Stimulated activated CD4-positive, alpha-beta T cell treated with anti-CD3 and anti-CD28 coated beads, Interleukin-15, amount 100 ng/mL, for 1 hour (primary cell): Measurements from ENCODE around the gene KCNJ16.
"Not testable (repeated sequence)": the region's sequence is repeated elsewhere in the genome, so short reads cannot be mapped to it uniquely, and the experiment has no call there.

ENCODE experiments used
- DNase-seq, 2 donors: peaks; one replicate each; pipeline ENCODE4 v3.0.0-alpha.2; 2020; ENCODE audit warnings: low read depth in 1 of 2, low spot score in 1 of 2

The KCNJ16 gene

GRCh38 chr17:70074956-70075355 lies at the start of gene KCNJ16:
Gene KCNJ16 (plus strand): TSS chr17:70075225. CDS start chr17:70132088, 56,863 bp downstream.
- no peak for DNase-seq

GRCh38 chr17:70028397-70028796 lies 46.6 kb upstream of the KCNJ16 start:
- no peak for DNase-seq

- no peak for DNase-seq
Observed at GRCh38 chr17:70028978-70029767, 45.9 kb upstream of the KCNJ16 start.

- DNase-seq: no peak
Observed at GRCh38 chr17:70030371-70030770, 44.7 kb upstream of the KCNJ16 start.

GRCh38 chr17:70031341-70031740 lies 43.7 kb upstream of the KCNJ16 start:
- no peak for DNase-seq

- no peak for DNase-seq
Observed at GRCh38 chr17:70033165-70033564, 41.9 kb upstream of the KCNJ16 start.

- no peak for DNase-seq
Observed at GRCh38 chr17:70034158-70034557, 40.9 kb upstream of the KCNJ16 start.

GRCh38 chr17:70037498-70037897 lies 37.5 kb upstream of the KCNJ16 start:
- no peak for DNase-seq

- no peak for DNase-seq
Observed at GRCh38 chr17:70040336-70040735, 34.7 kb upstream of the KCNJ16 start.

GRCh38 chr17:70041061-70041460 lies 34.0 kb upstream of the KCNJ16 start:
- DNase-seq: no peak

GRCh38 chr17:70041540-70041939 lies 33.5 kb upstream of the KCNJ16 start:
- DNase-seq: no peak

- not testable (repeated sequence) for DNase-seq
Observed at GRCh38 chr17:70045780-70046179, 29.2 kb upstream of the KCNJ16 start.

GRCh38 chr17:70047619-70048419 lies 27.2 kb upstream of the KCNJ16 start:
- no peak for DNase-seq

GRCh38 chr17:70049801-70050591 lies 25.0 kb upstream of the KCNJ16 start:
- DNase-seq: no peak

- no peak for DNase-seq
Observed at GRCh38 chr17:70050931-70051330, 24.1 kb upstream of the KCNJ16 start.

GRCh38 chr17:70053241-70054234 lies 21.5 kb upstream of the KCNJ16 start:
- DNase-seq: no peak

- DNase-seq: no peak
Observed at GRCh38 chr17:70055000-70055399, 20.0 kb upstream of the KCNJ16 start.

GRCh38 chr17:70059071-70059470 lies 16.0 kb upstream of the KCNJ16 start:
- no peak for DNase-seq

GRCh38 chr17:70059649-70060048 lies 15.4 kb upstream of the KCNJ16 start:
- no peak for DNase-seq

GRCh38 chr17:70060415-70060814 lies 14.6 kb upstream of the KCNJ16 start:
- no peak for DNase-seq
